HG02759 (cell line): Measurements from ENCODE around the gene DHX30.
"Not testable (repeated sequence)": the region's sequence is repeated elsewhere in the genome, so short reads cannot be mapped to it uniquely, and the experiment has no call there.

Experiments
- ATAC-seq: cut with Tn5 transposase; IDR thresholded peaks from one replicate; pipeline ENCODE4 v1.9.1; 2021; ENCODE audit warnings: mild to moderate bottlenecking, moderate library complexity; ENCODE audit not compliant: unreplicated experiment

DHX30 gene

DNA sequence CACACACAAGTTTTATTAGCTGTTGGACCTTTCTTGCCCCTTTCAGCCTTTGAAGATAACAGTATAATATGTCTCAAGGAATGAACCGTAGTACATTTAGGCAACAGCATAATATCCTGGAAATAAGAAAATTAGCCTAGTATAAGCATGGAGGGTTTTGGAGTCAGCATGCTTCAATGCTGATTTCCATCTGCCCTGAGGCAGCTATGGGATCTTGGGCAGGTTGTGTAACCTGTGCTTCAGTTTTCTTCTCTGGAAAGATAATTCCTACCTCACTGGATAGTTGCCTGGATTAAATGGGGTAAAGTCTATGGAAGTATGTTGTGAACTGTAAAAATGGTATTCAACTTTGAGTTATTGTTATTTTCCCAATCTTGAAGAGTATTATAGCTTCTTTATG, 1.6 kb downstream of the DHX30 start:
- no peak for ATAC-seq

DNA sequence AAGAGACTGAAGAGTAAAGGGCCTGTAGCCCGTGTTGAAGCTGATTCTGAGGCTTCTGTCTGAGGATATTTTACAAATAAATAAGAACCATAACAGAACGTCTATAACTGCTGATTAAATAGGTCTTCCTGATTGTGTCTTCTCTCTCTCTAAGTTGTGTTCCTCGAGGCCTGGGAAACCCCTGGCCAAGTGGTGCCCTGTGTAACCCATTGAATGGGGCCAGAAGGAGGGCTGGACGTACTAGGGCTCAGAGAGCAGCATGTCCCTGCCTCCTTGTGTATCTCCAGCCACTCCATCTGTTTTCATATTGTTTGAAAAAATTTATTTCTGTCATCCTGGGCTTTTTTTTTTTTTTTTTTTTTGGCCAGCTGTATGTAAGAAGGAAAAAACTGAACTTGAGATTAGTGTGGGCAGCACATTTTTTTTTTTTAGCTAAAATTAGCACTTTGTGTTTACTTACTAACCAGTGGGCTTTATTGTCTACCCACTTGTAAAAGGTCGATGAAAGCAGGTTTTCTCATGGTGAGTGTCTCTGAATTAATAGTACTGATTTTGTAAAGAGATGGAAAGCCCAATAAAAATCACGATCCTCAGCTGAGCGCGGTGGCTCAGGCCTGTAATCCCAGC, 10.7 kb downstream of the DHX30 start:
- no peak for ATAC-seq

DNA sequence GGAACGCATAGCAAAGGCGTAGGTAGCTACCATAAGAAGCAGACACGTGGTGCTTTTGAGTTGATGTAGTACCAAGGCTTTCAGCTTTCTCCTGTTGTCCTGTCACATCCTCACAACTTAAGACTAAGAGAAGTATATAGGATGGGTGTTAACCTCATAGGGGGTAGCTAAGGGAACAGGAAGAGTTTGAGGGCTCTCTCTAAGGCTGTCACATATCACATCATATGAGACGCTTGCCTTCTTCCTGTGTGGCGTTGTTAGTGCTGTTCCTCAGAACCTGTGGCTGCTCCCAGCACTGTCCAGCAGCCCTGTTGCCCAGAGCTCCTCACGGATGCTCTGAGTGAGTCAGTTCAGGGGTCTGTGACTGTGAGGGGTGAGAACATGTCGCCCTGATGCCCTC, 14.7 kb downstream of the DHX30 start:
- ATAC-seq = no peak

GRCh38 chr3:47824541-47825473, 21.9 kb downstream of the DHX30 start:
- peak; percentile 98 for ATAC-seq

GRCh38 chr3:47825590-47825989, 22.7 kb downstream of the DHX30 start:
- ATAC-seq = no peak

GRCh38 chr3:47829482-47829881, 26.5 kb downstream of the DHX30 start:
- ATAC-seq = not testable (repeated sequence)

DNA sequence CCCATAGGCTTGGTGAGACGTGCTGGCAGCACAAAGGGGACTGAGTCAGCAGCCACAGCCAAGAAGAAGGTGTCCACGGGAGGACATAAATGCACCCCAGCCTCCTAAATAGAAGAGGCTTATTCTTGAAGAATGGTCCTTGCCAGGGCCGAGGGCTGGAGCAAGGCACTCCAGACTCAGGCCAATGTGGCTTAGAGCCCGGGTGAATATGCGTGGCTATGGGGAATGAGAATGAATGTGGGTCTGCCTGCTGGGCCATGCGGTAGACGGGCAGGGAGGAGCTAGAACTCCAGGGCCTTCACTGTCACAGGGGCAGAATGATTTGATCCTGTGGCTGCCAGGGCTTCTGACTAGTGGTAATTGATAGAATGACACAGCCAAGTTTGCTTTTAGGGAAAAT, 34.0 kb downstream of the DHX30 start:
- ATAC-seq = no peak

GRCh38 chr3:47838503-47838902, 35.6 kb downstream of the DHX30 start:
- ATAC-seq = no peak

DNA sequence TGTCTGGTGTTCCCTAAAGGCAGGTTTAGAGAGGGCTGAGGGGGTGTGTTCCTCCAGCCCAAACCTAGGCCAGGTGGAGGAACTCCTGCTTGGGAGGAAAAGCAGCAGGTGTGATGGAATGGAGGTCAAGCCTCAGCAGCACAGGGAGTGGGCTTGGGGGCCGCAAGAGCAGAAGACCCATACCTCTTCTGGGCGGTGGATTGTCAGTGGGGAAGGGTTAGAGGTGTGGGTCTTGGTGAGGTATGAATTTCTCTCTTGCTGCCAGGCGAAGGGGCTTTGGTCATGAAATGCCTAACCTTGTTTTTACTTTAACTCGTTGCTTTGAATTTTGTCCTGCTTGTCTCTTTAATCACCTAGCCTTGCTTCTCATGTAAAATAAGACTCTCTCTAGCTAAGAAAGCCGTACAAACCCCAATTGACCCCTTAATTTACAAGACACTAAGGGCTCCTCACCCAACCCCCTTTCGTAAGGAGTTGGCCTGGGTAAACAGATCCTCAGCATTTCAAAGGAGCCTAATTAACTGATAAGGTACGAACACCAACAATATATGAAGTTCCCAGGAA, 38.9 kb downstream of the DHX30 start:
- no peak for ATAC-seq

GRCh38 chr3:47846186-47846879, 43.4 kb downstream of the DHX30 start:
- no peak for ATAC-seq

GRCh38 chr3:47846880-47847248, 43.9 kb downstream of the DHX30 start:
- no peak for ATAC-seq

- no peak for ATAC-seq
Observed at GRCh38 chr3:47847260-47847659, 44.3 kb downstream of the DHX30 start.

DNA sequence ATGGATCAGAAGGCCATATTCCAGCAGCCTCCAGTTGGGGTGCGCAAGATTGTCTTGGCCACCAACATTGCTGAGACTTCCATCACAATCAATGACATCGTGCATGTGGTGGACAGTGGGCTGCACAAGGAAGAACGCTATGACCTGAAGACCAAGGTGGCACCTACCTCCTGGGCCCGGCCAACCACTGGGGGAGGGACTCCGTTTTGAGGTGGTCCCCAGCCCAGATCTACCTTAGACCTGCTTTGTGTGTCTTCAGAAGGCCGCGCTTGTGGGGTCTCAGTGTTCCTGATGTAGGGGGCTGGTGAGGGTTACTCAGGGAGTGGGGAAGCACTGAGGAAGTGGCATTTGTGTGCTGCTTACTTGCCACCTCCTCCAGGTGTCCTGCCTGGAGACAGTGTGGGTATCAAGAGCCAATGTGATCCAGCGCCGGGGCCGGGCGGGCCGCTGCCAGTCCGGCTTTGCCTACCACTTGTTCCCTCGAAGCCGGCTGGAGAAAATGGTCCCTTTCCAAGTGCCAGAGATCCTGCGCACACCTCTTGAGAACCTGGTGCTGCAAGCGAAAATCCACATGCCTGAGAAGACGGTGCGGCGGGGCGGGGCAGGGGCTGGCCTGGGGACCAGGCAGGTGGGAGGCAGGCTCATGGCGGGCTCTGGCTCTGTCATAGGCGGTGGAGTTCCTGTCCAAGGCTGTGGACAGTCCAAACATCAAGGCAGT, 45.0 kb downstream of the DHX30 start:
- no peak for ATAC-seq

DNA sequence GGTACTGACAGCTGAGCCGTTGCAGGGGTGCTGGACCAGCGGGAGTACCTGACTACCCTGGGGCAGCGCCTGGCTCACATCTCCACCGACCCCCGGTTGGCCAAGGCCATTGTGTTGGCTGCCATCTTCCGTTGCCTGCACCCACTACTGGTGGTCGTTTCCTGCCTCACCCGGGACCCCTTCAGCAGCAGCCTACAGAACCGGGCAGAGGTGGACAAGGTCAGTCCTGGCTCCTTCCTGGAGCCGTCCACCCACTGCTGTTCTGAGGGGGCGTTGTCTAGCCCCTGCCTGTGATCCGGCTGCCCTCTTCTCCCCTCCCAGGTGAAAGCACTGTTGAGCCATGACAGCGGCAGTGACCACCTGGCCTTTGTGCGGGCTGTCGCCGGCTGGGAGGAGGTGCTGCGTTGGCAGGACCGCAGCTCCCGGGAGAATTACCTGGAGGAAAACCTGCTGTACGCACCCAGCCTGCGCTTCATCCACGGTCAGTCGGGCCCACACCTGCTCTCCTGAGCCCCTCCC, 45.7 kb downstream of the DHX30 start:
- ATAC-seq = no peak

DNA sequence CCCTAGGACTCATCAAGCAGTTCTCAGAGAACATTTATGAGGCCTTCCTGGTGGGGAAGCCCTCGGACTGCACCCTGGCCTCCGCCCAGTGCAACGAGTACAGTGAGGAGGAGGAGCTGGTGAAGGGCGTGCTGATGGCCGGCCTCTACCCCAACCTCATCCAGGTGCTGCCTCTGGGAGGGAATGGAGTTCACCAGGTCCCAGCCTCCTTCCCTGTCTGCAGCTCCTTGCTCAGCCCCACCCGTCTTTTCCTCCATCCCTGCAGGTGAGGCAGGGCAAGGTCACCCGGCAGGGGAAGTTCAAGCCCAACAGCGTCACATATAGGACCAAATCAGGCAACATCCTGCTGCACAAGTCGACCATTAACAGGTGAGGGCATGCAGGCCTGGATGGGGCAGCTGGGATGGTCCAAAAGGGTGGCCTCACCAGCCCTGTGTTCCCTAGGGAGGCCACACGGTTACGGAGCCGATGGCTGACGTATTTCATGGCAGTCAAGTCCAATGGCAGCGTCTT, 46.3 kb downstream of the DHX30 start:
- ATAC-seq = no peak

- no peak for ATAC-seq
Observed at GRCh38 chr3:47849699-47850563, 47.0 kb downstream of the DHX30 start.

GRCh38 chr3:47850564-47851410, 47.8 kb downstream of the DHX30 start:
- ATAC-seq = no peak

DNA sequence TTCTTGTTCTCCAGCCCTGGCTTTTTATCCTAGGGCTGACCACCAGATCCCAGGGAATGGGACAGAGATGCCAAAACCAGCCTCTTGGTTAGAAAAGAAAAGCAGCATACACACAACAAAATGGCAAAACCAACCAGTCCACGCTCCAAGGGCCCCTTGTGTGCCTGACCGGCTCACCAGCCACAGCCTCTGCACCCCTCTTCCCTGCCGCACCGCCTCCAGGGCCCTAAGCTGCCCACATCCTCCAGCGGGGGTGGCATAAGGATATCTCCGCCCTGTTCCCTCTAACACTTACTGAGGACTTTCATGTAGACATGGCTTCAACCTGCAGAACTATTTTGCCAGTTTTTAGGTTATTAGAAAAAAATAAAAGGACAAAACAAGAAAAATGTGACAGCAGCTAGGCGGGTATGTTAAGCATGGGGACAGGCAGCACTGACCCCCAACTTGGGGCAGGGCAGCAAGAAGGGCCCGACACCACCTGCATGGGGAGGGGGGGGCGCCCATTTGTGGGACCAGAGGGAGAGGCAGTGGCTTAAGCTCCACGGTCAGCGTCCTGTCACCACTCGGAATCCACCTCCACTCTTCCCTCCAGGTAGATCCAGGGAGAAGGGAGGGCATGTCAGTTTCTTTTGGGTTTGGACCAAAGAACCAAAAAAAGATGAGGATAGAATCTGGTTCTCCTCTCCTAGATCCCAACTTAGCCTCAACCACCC, 49.1 kb downstream of the DHX30 start:
- ATAC-seq = no peak
